Stimulated activated CD4-positive, alpha-beta T cell treated with anti-CD3 and anti-CD28 coated beads, TNF-alpha, amount 100 ng/mL, for 1 hour (primary cell): ENCODE measurements around the gene CD300LB.
A peak's percentile ranks its signal among the peaks of the same experiment; 100 is the strongest.
"Not testable (repeated sequence)": the region's sequence is repeated elsewhere in the genome, so short reads cannot be mapped to it uniquely, and the experiment has no call there.

ENCODE experiments used
- DNase-seq, 3 donors: peaks; one replicate each; pipeline ENCODE4 v3.0.0-alpha.2; 2020; ENCODE audit warnings: low read depth in 3 of 3, low spot score in 1 of 3

The CD300LB gene

DNA sequence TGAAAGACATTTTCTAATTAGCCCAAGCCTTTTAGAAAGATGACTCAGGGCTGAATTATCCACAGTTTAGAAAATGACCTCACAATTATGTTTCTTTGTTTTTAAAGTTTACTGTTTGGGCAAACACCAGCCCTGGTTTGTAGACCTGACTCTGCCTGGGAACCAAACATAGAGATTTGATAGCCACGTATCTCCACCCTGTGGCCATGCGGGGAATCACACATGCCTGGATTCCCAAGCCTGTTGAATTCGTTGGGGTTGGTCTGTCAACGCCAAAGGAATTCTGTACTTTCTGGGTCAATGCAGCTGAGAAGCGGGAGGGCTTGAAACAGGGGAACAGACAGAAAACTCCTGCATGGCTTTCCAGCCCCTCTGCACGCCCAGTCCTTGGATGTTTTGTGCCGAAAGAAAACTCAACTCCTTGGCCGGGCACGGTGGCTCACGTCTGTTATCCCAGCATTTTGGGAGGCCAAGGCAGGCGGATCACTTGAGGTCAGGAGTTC lies 37.9 kb downstream of the CD300LB start:
- DNase-seq, result peak in 2 of 3 donors; percentile 32 to 55

DNA sequence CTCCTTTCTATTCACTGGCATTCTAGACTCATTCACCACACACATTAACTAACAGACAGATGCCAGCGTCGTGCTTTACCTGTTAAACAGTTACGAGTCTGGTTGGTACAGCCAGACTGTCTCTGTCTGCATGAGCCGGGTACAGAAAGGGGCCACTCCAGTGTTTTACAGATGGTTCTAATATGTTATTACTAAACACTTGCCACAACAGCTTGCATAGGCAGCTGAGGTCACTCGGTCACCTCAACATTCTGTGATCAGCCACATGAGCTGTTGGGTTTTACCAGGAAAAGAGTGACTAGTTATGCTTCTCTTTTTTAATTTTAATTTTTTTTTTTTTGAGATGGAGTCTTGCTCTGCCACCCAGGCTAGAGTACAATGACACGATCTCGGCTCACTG lies 39.6 kb downstream of the CD300LB start:
- no peak for DNase-seq

DNA sequence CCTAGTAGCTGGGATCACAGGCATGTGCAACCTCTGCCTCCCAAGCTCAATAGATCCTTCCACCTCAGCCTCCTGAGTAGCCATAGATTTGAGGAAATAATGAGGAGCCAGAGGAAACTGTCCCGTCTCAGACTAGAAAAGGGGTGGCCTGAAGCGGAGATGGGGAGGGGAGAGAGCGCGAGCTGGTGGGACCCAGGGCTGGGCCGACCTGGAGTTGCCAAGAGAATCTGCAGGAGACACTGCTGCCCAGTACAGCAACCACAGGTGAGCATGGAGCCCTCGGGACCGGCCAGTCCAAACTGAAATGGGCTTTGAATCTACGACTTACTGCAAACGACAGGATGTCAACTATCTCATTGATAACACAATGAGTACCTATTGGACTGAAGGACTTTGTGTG lies 40.6 kb downstream of the CD300LB start:
- DNase-seq, result no peak

DNA sequence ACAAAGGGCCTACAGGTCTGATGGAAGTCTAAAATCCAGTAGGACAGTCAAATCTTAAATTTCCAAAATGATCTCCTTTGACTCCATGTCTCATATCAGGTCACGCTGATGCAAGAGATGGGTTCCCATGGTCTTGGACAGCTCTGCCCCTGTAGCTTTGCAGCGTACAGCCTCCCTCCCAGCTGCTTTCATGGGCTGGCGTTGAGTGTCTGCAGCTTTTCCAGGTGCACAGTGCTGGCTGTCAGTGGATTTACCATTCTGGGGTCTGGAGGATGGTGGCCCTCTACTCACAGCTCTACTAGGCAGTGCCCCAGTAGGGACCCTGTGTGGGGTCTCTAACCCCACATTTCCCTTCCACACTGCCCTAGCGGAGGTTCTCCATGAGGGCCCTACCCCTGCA lies 43.0 kb downstream of the CD300LB start:
- DNase-seq, result not testable (repeated sequence)

DNA sequence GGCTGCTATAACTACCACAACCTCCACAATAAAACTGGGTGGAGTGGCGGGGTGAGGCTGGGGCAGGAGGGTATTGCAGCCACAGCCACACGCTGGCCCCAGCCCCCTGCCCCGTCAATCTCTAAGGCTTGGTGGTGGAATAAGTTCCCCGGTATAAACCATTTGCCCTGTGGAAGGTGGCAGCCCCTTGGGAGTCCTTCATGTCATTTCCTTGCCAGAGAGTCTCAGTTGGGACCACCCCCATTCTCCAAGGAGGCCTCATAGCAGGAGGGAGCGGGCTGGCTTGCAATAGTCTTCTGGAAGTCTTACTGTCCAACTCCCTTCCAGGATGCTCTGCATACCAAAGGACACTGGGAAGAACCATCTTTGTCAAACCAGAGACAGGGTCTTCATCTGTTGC lies 45.4 kb downstream of the CD300LB start:
- DNase-seq, result no peak

DNA sequence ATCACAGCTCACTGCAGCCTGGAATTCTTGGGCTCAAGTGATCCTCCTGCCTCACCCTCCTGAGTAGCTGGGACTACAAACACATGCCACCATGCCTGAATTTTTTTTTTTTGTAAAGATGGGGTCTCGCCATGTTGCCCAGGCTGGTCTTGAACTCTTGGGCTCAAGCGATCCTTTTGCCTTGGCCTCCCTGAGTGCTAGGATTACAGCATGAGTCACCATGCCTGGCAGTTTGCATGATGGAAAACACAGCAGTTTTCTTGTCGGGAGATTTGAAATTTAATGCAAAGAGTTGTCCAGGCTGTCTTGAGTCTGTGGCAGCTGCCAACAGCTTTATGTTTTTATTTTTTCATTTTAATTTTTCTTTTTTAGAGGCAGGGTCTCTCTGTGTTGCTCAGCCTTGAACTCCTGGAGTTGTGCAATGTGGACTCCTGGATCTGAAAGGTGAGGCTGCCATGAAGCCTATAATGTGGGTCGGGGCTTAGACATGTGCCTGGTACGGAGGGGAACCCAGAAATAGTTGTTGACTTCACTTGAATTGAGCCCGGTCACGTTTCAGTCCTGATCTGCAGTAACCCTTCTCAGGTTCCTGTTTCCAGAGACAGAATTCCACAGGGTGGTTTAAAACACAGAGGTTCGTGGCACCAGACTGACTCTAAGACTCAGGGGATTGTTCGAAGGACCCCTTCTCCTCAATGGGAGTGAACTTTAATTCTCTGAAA lies 46.1 kb downstream of the CD300LB start:
- no peak for DNase-seq

DNA sequence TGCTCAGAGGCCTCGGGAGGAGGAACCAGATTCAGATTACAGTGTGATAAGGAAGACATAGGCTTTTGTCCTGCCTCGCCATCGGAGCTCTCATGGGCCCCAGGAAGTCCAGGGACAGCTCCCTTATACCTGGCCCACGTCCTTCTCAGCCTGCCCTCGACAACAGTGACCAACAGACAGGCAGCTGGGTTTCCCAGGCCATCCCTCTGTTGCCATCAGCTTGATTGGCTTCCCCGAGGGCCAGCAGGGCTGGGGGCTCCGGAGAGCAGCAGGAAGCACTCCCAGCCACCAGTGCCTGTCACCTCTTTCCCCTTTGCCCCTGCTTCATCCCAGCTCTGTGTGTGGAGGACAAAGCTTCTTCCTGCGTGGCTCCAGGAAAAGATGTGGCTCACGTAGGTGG lies 47.2 kb downstream of the CD300LB start:
- DNase-seq, result no peak

DNA sequence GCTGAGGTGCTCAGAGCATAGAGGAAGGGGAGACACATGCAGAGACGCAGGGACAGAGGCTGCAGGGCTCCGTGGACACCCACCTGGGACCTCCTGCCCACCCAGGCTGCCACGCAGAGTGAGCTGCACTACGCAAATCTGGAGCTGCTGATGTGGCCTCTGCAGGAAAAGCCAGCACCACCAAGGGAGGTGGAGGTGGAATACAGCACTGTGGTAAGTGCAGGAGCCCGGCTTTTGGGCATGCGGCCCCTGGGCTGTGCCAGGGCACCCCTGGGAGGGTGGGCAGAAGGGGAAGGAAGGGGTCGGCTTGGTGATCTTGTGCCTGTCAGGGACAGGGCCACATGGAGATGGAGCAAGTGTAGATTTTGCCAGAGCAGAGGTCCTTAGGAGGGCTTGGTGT lies 49.7 kb downstream of the CD300LB start:
- no peak for DNase-seq

DNA sequence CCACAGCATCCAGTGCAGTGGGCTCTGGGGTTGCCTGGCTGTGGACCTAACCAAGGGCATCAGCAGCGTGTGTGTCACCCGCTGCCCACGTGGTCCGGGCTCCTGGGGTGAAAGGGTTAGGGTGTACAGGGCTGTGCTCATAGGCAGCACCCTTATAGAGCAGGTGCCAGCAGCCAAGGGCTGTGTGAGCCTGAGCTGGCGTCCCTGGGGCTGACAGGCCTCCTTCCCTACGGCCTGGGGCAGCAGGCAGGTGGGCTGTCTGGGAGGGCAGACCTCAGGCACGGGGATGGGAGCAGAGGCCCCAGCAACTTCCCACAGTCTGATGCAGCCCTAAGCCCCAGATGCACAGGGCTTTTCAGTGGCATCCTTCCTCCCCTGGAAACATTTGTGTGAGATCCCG lies 51.0 kb downstream of the CD300LB start:
- no peak for DNase-seq

DNA sequence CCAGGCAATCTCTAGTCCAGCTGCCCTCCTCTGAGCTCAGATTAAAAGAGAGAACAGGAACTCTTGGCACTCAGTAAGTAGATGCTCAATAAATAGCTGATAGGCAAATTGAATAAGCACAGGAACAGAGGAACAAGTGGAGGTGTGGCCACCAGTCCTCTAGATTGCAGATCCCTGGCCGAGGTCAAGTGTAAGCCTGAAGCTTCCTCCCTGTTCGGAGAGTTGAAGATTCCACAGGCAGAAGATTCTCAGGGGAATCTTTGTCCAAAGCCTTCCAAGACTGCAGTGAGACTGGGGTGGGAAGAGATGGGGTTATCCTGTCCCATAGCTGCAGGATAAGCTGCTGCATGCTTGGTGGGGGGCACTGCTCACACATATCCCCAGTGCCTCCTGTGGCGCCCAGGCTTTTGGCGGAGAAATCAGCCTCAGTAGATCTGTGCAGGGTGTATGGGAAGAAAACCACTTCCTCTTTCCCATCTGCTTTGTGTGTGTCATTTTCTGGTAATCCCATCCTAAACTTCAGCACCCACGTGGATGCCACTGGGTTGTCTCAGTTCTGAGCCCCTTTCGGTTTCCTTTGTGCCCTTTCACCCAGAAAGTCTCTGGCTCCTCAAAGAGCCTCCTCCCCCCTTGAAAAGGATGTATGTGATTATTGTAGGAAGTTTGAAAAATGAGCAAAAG lies 52.7 kb downstream of the CD300LB start:
- no peak for DNase-seq

DNA sequence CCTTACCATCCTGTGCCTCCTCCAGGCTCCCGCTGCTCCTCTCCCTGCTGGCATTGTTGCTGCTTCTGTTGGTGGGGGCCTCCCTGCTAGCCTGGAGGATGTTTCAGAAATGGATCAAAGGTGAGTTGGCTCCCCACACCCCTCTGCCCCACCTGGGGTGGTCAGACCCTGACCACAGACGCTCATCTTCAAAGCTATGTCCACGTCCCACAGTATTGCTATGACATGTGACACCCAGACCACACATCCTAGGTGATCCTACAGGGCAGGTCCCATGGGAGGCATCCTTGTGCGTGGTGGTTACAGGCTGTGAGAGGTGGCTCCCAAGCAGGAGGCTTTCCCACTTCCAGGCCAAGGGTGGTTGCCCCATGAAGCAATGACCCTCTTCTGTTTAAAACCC lies 53.9 kb downstream of the CD300LB start:
- no peak for DNase-seq

DNA sequence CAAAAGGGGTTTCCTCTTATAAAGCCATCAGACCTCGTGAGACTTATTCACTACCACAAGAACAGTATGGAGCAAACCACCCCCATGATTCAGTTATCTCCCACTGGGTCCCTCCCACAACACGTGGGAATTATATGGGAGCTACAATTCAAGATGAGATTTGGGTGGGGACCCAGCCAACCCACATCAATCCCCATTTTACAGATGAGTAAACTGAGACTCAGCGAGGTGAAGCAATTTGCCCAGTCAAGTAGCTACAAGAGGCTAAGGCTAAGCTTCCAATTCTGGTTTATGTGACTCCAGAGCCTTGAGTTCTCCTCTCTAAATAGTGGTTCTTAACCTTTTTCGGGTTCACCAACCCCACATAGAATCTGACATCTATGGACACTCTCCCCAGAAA lies 56.1 kb downstream of the CD300LB start:
- no peak for DNase-seq

DNA sequence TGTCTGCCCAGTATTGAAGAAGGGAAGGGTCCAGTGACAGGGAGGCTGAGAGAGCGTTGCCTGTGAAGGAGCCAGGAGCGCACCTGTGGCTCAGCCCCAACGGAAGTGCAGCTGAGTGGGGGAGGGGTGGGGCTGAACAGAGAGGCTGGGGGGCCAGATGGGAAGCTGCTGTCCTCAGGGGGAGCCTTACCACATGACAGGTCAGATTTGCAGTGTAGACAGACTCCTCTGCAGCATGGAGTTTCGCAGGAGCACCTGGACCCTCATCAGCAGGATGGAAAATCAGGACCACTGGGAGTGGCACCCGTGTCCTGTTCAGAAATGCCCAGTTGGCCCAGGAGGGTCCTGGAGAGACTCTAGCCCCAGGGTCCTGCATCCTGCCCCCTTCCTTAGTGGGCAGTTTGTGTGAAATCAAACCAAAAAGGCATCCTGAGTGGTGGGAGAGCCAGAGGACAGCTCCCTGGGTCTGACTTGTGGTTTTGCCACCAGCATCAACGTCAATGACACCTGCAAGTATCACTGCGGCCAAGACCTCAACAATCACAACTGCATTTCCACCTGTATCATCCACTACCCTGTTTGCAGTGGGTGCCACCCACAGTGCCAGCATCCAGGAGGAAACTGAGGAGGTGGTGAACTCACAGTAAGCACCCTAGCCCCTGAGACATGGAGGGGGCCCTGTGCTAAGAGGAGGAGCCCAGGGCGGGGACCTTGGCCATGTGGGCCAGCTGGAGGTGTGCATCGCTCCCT lies 57.1 kb downstream of the CD300LB start:
- no peak for DNase-seq

DNA sequence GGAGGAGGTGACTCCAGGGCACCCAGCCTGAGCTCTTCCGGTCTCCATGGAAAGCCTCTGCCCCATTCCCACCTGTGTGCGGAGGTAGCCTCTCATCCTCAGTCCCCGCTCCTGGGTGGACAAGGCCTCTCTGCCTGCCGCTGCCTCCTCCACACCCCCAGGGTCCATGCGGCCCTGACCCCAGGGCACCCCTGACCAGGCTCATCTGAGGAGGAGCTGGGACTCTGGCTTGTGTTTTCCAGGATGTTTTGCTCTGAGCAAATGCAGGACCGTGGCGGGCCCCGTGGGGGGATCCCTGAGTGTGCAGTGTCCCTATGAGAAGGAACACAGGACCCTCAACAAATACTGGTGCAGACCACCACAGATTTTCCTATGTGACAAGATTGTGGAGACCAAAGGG lies 58.0 kb downstream of the CD300LB start:
- DNase-seq, result no peak

DNA sequence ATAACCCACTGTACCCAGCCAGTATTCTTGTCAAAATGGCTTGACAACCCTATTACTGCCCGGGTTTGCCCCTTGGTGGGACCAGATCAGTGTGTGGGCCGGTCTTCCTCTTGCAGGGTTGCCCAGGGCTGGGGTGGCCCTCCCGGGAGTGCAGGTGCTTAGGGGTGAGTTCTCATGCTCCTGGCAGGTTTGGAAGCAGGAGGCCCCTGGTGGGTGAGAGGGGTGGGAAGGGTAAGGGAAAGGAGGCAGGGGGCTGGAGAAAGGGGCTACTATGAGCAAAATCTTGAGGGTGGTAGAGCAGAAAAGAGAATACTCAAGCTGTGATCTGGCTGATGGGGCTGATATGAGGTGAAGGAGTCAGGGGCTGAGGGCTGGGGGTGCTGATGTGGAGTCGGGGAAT lies 58.4 kb downstream of the CD300LB start:
- no peak for DNase-seq

DNA sequence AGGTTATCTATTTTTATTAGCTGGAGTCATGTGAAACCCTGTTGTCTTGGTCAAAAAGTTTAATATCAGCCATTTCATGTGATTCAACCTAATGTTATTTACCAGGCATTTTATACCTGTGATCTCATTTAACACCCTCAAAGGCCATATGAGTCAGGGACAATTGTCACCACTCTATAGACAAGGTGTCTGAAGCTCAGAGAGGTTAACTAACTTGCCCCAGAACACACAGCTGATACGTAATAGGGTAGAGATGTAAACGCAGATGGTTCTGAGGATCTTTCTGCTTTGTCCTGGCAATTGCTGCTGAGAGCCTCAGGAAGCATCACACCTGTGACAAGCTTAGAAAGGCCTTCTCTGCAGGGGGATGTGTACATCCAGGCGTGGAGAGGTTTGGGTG lies 59.9 kb downstream of the CD300LB start:
- no peak for DNase-seq
